Upper lobe of left lung (tissue), 6 donors: Measurements from ENCODE around the gene ZNF559. TPM values are rescaled to one million over a fixed set of nuclear protein-coding genes. Genes with fewer than 3 reads are reported as not detected.

Experiments
- ATAC-seq, 2 donors: fragments of 200-7000 bp; cut with Tn5 transposase; one replicate each; pipeline ENCODE4 v1.9.1; 2022; ENCODE audit warnings: mild to moderate bottlenecking in 2 of 2, moderate library complexity in 2 of 2; ENCODE audit not compliant: low FRiP score in 2 of 2
- DNase-seq, 2 donors: peaks; one replicate each; pipeline ENCODE4 v3.0.0-alpha.2; 2019 to 2020
- H3K27ac ChIP-seq, 4 donors: fragments of 200-600 bp; sonication (generic); one replicate each; pipeline ENCODE4 v1.5.1; 2016 to 2019
- H3K27me3 ChIP-seq, 4 donors: fragments of 200-600 bp; sonication (generic); one replicate each; pipeline ENCODE4 v1.5.1; 2017 to 2019
- H3K36me3 ChIP-seq, 4 donors: fragments of 200-600 bp; sonication (generic); one replicate each; pipeline ENCODE4 v1.5.1; 2016 to 2019
- H3K4me1 ChIP-seq, 4 donors: fragments of 200-600 bp; sonication (generic); one replicate each; pipeline ENCODE4 v1.5.1; 2018 to 2019
- H3K4me3 ChIP-seq, 4 donors: fragments of 200-600 bp; sonication (generic); one replicate each; pipeline ENCODE4 v1.5.1; 2017 to 2019; ENCODE audit warnings: mild to moderate bottlenecking in 2 of 4, moderate library complexity in 1 of 4
- H3K9me3 ChIP-seq, 4 donors: fragments of 200-600 bp; sonication (generic); one replicate each; pipeline ENCODE4 v1.5.1; 2018 to 2019
- CTCF ChIP-seq, 6 experiments: fragments of 450-650 bp in 4 of 6; fragments of 200-600 bp in 2 of 6; sonication (generic) in 2 of 6; IDR thresholded peaks; one replicate each; pipeline ENCODE4 v1.5.1; 2016 to 2019; ENCODE audit warnings: antibody characterized with exemption in 6 of 6
- EP300 ChIP-seq, 4 donors: sonication (generic); formaldehyde crosslinking; IDR thresholded peaks; one replicate each; pipeline ENCODE4 v1.5.1; 2017; ENCODE audit warnings: antibody characterized with exemption in 4 of 4, control low read depth in 2 of 4
- POLR2A ChIP-seq, 4 donors: fragments of 450-650 bp; IDR thresholded peaks; one replicate each; pipeline ENCODE4 v1.5.1; 2016 to 2017; ENCODE audit warnings: antibody characterized with exemption in 4 of 4, mild to moderate bottlenecking in 2 of 4
- POLR2AphosphoS5 ChIP-seq, 2 donors: sonication (generic); formaldehyde crosslinking; IDR thresholded peaks; one replicate each; pipeline ENCODE4 v1.5.1; 2017; ENCODE audit warnings: antibody characterized with exemption in 2 of 2
- WGBS, 2 donors: methylation state at CpG; one replicate each; pipeline ENCODE4 v1.1.5; 2017 to 2018; 5-methylcytosine and 5-hydroxymethylcytosine counted together
- total RNA-seq, 6 donors: library from RNA; depleted of rRNA in 4 of 6; stranded (reverse); fragments of >200 nt in 4 of 6; gene quantifications; one replicate each; pipeline versions ENCODE4 v1.1.0 to v1.2.1, GENCODE V29; 2016 to 2021
- donor health status: DM: no; HTN: no; CAD: no; lungs with moderate emphysema.
- donor health status: DM: no; HTN: yes; CAD: no; lungs with severe emphysema.

ZNF559 gene
- total RNA-seq, 6 donors from 2014 or later, result 9.6 to 26.2 (median 15.6) TPM

- no peak overlapping the region for H3K27ac ChIP-seq
- peaks cover 11 to 17% (median 14%) of the 10 kb centered on the region in 4 donors for H3K4me1 ChIP-seq
- 100% methylated on average over 1 of the region's 1 CpG for WGBS, 2 donors
- no peak overlapping the region for H3K4me3 ChIP-seq
- TF ChIP-seq EP300 (IDR thresholded peaks at IDR 0.05) (no peak), CTCF (IDR thresholded peaks at IDR 0.05) (no peak), POLR2AphosphoS5 (IDR thresholded peaks at IDR 0.05) (no peak), POLR2A (IDR thresholded peaks at IDR 0.05) (no peak)
- ATAC-seq (no peak), DNase-seq (no peak)
- H3K9me3 ChIP-seq, result peaks cover under 1 to 41% (median 20%) of the 10 kb centered on the region in 4 donors
- H3K36me3 ChIP-seq, result peaks cover 17 to 39% (median 31%) of the 10 kb centered on the region in 4 donors
- H3K27me3 ChIP-seq, result no peaks in the 10 kb centered on the region
Observed at GRCh38 chr19:9306443-9306842, 17.5 kb upstream of the ZNF559 start.

GRCh38 chr19:9308091-9308770 is 15.7 kb upstream of the ZNF559 start:
- no peak overlapping the region for H3K27ac ChIP-seq

GRCh38 chr19:9309139-9309973 is 14.6 kb upstream of the ZNF559 start, which contains the start of gene ZNF699:
Gene ZNF699, minus strand, starts transcription at chr19:9309838. Its CDS starts 4,719 bp downstream, at chr19:9305119.
- Histone ChIP-seq H3K4me1 (peaks cover 11 to 17% (median 14%) of the 10 kb centered on the region in 4 donors), H3K27ac (peak within 1 kb of the TSS; percentile 92 to 99 (median 96)), H3K36me3 (peaks cover 2 to 10% (median 5%) of the 10 kb centered on the region in 4 donors), H3K27me3 (no peaks in the 10 kb centered on the region), H3K4me3 (peak within 1 kb of the TSS; percentile 72 to 90 (median 86)), H3K9me3 (peaks cover 0 to 18% (median 4%) of the 10 kb centered on the region in 4 donors)
- TF ChIP-seq POLR2AphosphoS5 (IDR thresholded peaks at IDR 0.05), result peak; percentile 83 to 88
- peak in 3 of 4 donors; percentile 39 to 92 (median 88) for TF ChIP-seq POLR2A (IDR thresholded peaks at IDR 0.05)
- TF ChIP-seq EP300 (IDR thresholded peaks at IDR 0.05), result peak in 1 of 4 donors; percentile 29
- peak in 2 of 6 experiments; percentile 22 to 25 for TF ChIP-seq CTCF (IDR thresholded peaks at IDR 0.05)
- DNase-seq (peak; percentile 95 to 98), ATAC-seq (peak; percentile 99)
- 1 to 3% methylated on average over 38 to 61 of the region's 63 CpGs for WGBS, 2 donors

More at GRCh38 chr19:9308091-9308770, 15.7 kb upstream of the ZNF559 start:
- TF ChIP-seq EP300 (IDR thresholded peaks at IDR 0.05) (no peak), POLR2A (IDR thresholded peaks at IDR 0.05) (no peak), POLR2AphosphoS5 (IDR thresholded peaks at IDR 0.05) (no peak)
- Histone ChIP-seq H3K4me1 (peaks cover 11 to 17% (median 14%) of the 10 kb centered on the region in 4 donors), H3K36me3 (peaks cover 9 to 21% (median 13%) of the 10 kb centered on the region in 4 donors), H3K9me3 (peaks cover 0 to 23% (median 8%) of the 10 kb centered on the region in 4 donors), H3K4me3 (peak overlapping the region in 3 of 4 donors; percentile 72 to 86 (median 85)), H3K27me3 (no peaks in the 10 kb centered on the region)
- WGBS, 2 donors, result 64 to 67% methylated on average over 10 of the region's 10 CpGs
- ATAC-seq (no peak), DNase-seq (no peak)

- peak overlapping the region; percentile 72 to 90 (median 86) for H3K4me3 ChIP-seq
- DNase-seq, result peak; percentile 34 to 91
- H3K27me3 ChIP-seq, result no peaks in the 10 kb centered on the region
- ATAC-seq, result peak; percentile 94 to 95
- H3K9me3 ChIP-seq, result peaks cover 0 to 17% (median 4%) of the 10 kb centered on the region in 4 donors
- peaks cover 11 to 17% (median 14%) of the 10 kb centered on the region in 4 donors for H3K4me1 ChIP-seq
- H3K36me3 ChIP-seq, result peaks cover 0 to 3% (median 0%) of the 10 kb centered on the region in 4 donors
- 4 to 11% methylated on average over 10 to 13 of the region's 13 CpGs for WGBS, 2 donors
- TF ChIP-seq CTCF (IDR thresholded peaks at IDR 0.05) (no peak), POLR2AphosphoS5 (IDR thresholded peaks at IDR 0.05) (no peak), POLR2A (IDR thresholded peaks at IDR 0.05) (no peak), EP300 (IDR thresholded peaks at IDR 0.05) (no peak)
- peak overlapping the region; percentile 92 to 99 (median 96) for H3K27ac ChIP-seq
Observed at GRCh38 chr19:9309974-9310446, 14.0 kb upstream of the ZNF559 start.
